ENCODE data around the gene NTMT1.

DNA sequence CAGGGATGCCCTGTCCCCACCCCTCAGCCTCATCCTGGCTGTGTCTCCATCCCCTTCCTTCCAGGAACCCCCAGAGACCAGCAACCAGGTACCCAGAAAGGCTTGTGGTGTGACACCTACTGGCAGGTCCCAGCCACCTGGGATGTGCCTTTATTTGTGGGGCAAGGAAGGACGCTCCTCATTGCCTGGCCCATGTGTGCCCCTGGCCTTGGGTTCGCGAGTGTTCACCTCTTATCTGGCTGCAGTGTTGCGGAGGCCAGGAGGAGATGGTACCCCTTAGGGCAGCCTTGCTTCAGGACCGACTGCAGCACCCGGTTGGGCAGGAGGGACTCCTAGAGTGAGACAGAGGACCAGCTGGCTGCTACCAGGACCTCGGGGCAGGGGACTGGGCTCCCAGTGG is 13.8 kb upstream of the NTMT1 start:
- TF ChIP-seq POLR2A (IDR thresholded peaks at IDR 0.05; ENCODE audit: low read length) = no peak
- TF ChIP-seq GATA1 (IDR thresholded peaks at IDR 0.05; ENCODE audit: low read depth, low read length) = no peak

All from erythroblast (primary cell).